Neural progenitor cell (in vitro differentiated cells): ENCODE data around the gene FPR1. TPM values are rescaled to one million over a fixed set of nuclear protein-coding genes. Genes with fewer than 3 reads are reported as not detected.

Source experiments
- DNase-seq: peaks from one replicate; pipeline ENCODE4 v3.0.0-alpha.2; 2016; ENCODE audit warnings: low spot score
- H2AFZ ChIP-seq: fragments of 200-600 bp; sonication (generic); replicated peaks from 2 replicates; pipeline ENCODE4 v1.6.1; 2016; ENCODE audit warnings: antibody characterized with exemption
- H3F3A ChIP-seq: fragments of 200-600 bp; sonication (generic); 2 replicates; pipeline ENCODE4 v1.6.1; 2016; ENCODE audit warnings: antibody characterized with exemption, low read depth
- H3K27ac ChIP-seq: fragments of 200-600 bp; sonication (generic); 2 replicates; pipeline ENCODE4 v1.5.1; 2016; ENCODE audit warnings: mild to moderate bottlenecking
- H3K27me3 ChIP-seq: fragments of 200-600 bp; sonication (generic); 2 replicates; pipeline ENCODE4 v1.6.1; 2016; ENCODE audit warnings: mild to moderate bottlenecking, moderate library complexity
- H3K36me3 ChIP-seq: fragments of 200-600 bp; sonication (generic); 2 replicates; pipeline ENCODE4 v1.5.1; 2016
- H3K4me1 ChIP-seq: fragments of 200-600 bp; sonication (generic); 2 replicates; pipeline ENCODE4 v1.6.1; 2016; ENCODE audit warnings: mixed run types
- H3K4me2 ChIP-seq: fragments of 200-600 bp; sonication (generic); 2 replicates; pipeline ENCODE4 v1.6.1; 2016
- H3K4me3 ChIP-seq: fragments of 200-600 bp; sonication (generic); 2 replicates; pipeline ENCODE4 v1.5.1; 2016
- H3K79me2 ChIP-seq: fragments of 200-600 bp; sonication (generic); 2 replicates; pipeline ENCODE4 v1.6.1; 2016; ENCODE audit warnings: low read depth
- H3K9ac ChIP-seq: fragments of 200-600 bp; sonication (generic); 2 replicates; pipeline ENCODE4 v1.6.1; 2016
- H3K9me3 ChIP-seq: fragments of 200-600 bp; sonication (generic); 2 replicates; pipeline ENCODE4 v1.5.1; 2016; ENCODE audit warnings: low read depth
- H4K20me1 ChIP-seq: fragments of 200-600 bp; sonication (generic); 2 replicates; pipeline ENCODE4 v1.6.1; 2016; ENCODE audit warnings: low read depth
- H3K27ac Mint-ChIP-seq: 3 replicates; pipeline ENCODE4 v1.8.0; 2021; ENCODE audit warnings: mixed read lengths
- H3K27me3 Mint-ChIP-seq: 2 replicates; pipeline ENCODE4 v1.8.0; 2022; ENCODE audit warnings: low read depth, mild to moderate bottlenecking, inconsistent platforms, moderate library complexity, mixed read lengths; ENCODE audit not compliant: insufficient read depth
- H3K36me3 Mint-ChIP-seq: 3 replicates; pipeline ENCODE4 v1.8.0; 2021; ENCODE audit warnings: mixed read lengths
- H3K4me1 Mint-ChIP-seq: 3 replicates; pipeline ENCODE4 v1.8.0; 2021; ENCODE audit warnings: mixed read lengths
- H3K4me3 Mint-ChIP-seq: 3 replicates; pipeline ENCODE4 v1.8.0; 2021; ENCODE audit warnings: mild to moderate bottlenecking, moderate library complexity, mixed read lengths
- H3K9me3 Mint-ChIP-seq: 3 replicates; pipeline ENCODE4 v1.8.0; 2020; ENCODE audit warnings: mixed read lengths
- EZH2 ChIP-seq: fragments of 200-600 bp; sonication (generic); IDR thresholded peaks from 2 replicates; pipeline ENCODE4 v1.6.1; 2017; ENCODE audit warnings: antibody characterized with exemption, mild to moderate bottlenecking, moderate library complexity
- EZH2phosphoT487 ChIP-seq: fragments of 200-600 bp; sonication (generic); IDR thresholded peaks from 2 replicates; pipeline ENCODE4 v1.6.1; 2017; ENCODE audit warnings: antibody characterized with exemption
- total RNA-seq: library from RNA; depleted of rRNA; stranded (reverse); fragments of >200 nt; gene quantifications from 2 replicates; pipeline ENCODE4 v1.2.3, GENCODE V29; 2015; ENCODE audit warnings: low replicate concordance
- TF ChIP-seq, protein P1 (sequence below): fragments of 200-600 bp; sonication (generic); IDR thresholded peaks from 2 replicates; pipeline ENCODE4 v1.5.1; 2017; ENCODE audit warnings: antibody characterized with exemption, mild to moderate bottlenecking

FPR1 gene
- total RNA-seq, 1 donor from 2014 or later = not detected

DNA sequence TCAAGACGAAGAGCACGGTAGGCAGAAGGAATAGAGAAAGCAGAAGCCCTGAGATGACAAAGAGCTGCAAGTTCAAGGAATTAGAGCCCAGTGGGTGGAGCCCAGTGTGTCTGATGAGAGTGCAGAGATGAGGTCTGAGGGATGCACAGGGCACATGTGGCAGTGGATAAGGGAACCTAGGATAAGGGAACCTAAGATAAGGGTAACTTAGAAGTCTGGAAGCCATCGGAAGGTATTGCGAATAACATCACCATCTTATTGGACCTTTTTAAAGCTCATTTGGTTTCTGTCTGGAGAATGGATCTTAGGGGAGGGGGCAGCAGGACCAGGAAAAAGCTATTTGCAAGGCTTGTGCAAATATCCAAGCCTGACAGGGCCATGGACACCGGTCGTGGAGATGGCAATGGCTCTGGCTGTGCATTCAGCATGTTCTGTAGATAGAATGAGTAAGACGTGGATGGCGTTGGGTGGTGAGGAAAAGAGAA is 44.6 kb upstream of the FPR1 start:
- no peak overlapping the region for H3K4me3 ChIP-seq
- H3K4me1 ChIP-seq = no peaks in the 10 kb centered on the region
- no peak overlapping the region for H3K4me2 ChIP-seq
- no peak for DNase-seq
- Mint-ChIP-seq H3K4me3 (no peak overlapping the region), H3K27me3 (peaks cover 7% of the 10 kb centered on the region), H3K9me3 (peaks cover 23% of the 10 kb centered on the region), H3K36me3 (no peaks in the 10 kb centered on the region), H3K4me1 (no peaks in the 10 kb centered on the region), H3K27ac (no peak overlapping the region)
- H2AFZ ChIP-seq = no peak overlapping the region
- no peaks in the 10 kb centered on the region for H4K20me1 ChIP-seq
- H3K79me2 ChIP-seq = no peaks in the 10 kb centered on the region
- H3K9me3 ChIP-seq = no peaks in the 10 kb centered on the region
- no peak overlapping the region for H3K9ac ChIP-seq
- no peaks in the 10 kb centered on the region for H3K27me3 ChIP-seq
- TF ChIP-seq, protein P1, sequence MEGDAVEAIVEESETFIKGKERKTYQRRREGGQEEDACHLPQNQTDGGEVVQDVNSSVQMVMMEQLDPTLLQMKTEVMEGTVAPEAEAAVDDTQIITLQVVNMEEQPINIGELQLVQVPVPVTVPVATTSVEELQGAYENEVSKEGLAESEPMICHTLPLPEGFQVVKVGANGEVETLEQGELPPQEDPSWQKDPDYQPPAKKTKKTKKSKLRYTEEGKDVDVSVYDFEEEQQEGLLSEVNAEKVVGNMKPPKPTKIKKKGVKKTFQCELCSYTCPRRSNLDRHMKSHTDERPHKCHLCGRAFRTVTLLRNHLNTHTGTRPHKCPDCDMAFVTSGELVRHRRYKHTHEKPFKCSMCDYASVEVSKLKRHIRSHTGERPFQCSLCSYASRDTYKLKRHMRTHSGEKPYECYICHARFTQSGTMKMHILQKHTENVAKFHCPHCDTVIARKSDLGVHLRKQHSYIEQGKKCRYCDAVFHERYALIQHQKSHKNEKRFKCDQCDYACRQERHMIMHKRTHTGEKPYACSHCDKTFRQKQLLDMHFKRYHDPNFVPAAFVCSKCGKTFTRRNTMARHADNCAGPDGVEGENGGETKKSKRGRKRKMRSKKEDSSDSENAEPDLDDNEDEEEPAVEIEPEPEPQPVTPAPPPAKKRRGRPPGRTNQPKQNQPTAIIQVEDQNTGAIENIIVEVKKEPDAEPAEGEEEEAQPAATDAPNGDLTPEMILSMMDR = no peak
- no peak for TF ChIP-seq EZH2phosphoT487
- TF ChIP-seq EZH2 = no peak
- H3K27ac ChIP-seq = no peak overlapping the region
- H3K36me3 ChIP-seq = no peaks in the 10 kb centered on the region
- H3F3A ChIP-seq = no peaks in the 10 kb centered on the region

DNA sequence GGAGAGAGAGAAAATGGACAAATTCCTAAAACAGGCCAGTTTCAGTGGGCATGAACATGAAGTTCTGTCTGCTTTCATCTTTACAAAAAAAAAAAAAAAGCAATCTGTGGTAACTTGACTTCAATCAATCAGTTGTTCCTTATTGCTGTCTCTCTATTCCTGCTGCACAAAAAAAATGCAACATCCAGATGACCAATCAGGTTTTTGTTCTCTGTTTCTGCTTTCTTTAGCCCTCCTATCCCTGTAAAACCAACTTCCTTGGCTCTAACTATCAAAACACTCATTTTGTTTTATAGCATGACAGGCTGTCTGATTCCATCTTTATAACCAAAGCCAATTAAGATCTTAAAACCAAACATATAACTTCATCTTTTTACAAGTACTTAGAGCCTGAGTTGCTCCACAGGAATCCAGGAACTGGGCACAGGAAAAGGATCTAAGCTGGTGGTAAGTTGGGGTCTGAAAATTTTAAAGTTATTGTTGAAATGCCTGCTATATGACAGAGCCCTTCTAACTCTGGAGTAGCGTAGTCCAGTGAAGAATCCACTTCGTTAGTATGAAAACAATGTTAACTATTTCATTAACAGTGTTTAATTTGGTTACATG is 43.3 kb upstream of the FPR1 start, which contains the start of gene FPR3:
FPR3 (plus strand) TSS at position 273 of the 606 bp plus-strand sequence. CDS start 28,592 bp downstream, outside the sequence.
- Histone ChIP-seq H3K27me3 (no peaks in the 10 kb centered on the region), H3K27ac (no peak within 1 kb of the TSS), H4K20me1 (no peaks in the 10 kb centered on the region), H2AFZ (no peak within 1 kb of the TSS), H3K79me2 (no peaks in the 10 kb centered on the region), H3K36me3 (no peaks in the 10 kb centered on the region), H3K4me2 (no peak within 1 kb of the TSS), H3K4me3 (no peak within 1 kb of the TSS), H3K9me3 (no peaks in the 10 kb centered on the region), H3K4me1 (no peaks in the 10 kb centered on the region), H3K9ac (no peak within 1 kb of the TSS), H3F3A (no peaks in the 10 kb centered on the region)
- Mint-ChIP-seq H3K27me3 (peaks cover 7% of the 10 kb centered on the region), H3K9me3 (peaks cover 22% of the 10 kb centered on the region), H3K4me3 (no peak within 1 kb of the TSS), H3K4me1 (no peaks in the 10 kb centered on the region), H3K27ac (no peak within 1 kb of the TSS), H3K36me3 (no peaks in the 10 kb centered on the region)
- no peak for DNase-seq
- TF ChIP-seq, protein P1 = no peak
- TF ChIP-seq EZH2 = no peak
- TF ChIP-seq EZH2phosphoT487 = no peak

DNA sequence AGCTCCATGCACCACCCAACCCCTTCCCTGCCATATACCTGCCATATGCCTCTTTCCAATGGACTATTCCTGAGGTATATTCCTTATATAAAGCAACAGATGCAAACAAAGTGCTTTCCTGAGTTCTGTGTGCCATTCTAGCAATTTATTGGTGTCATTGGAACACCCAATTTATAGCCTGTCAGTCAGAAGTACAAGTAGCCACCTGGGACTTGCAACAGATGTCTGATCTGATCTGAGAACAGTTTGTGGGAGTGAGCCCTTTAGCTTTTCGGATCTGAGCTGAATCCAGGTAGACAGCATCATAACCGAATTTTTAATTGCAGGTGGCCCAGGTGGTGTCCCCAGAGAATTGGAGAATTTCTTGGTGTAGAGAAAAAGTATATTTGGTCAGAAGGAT is 42.3 kb upstream of the FPR1 start:
- Histone ChIP-seq H3K4me3 (no peak overlapping the region), H3K9me3 (no peaks in the 10 kb centered on the region), H3K36me3 (no peaks in the 10 kb centered on the region), H3K79me2 (no peaks in the 10 kb centered on the region), H3K9ac (no peak overlapping the region), H3K27me3 (no peaks in the 10 kb centered on the region), H4K20me1 (no peaks in the 10 kb centered on the region), H3K4me2 (no peak overlapping the region), H3F3A (no peaks in the 10 kb centered on the region), H3K27ac (no peak overlapping the region), H2AFZ (no peak overlapping the region), H3K4me1 (no peaks in the 10 kb centered on the region)
- no peak for DNase-seq
- Mint-ChIP-seq H3K9me3 (peaks cover 21% of the 10 kb centered on the region), H3K27me3 (peaks cover 5% of the 10 kb centered on the region), H3K4me3 (no peak overlapping the region), H3K36me3 (no peaks in the 10 kb centered on the region), H3K27ac (no peak overlapping the region), H3K4me1 (no peaks in the 10 kb centered on the region)
- TF ChIP-seq EZH2 (no peak), EZH2phosphoT487 (no peak)
- TF ChIP-seq, protein P1 = no peak
